Esophagus muscularis mucosa (tissue), 4 donors: ENCODE data around the gene ITPKB.

Experiments used
- CTCF ChIP-seq, 3 experiments: fragments of 200-600 bp in 2 of 3; fragments of 450-650 bp in 1 of 3; sonication (generic) in 2 of 3; IDR thresholded peaks; one replicate each; pipeline ENCODE4 v1.5.1; 2017 to 2019; ENCODE audit warnings: antibody characterized with exemption in 3 of 3, mild to moderate bottlenecking in 2 of 3, moderate library complexity in 1 of 3
- EP300 ChIP-seq: sonication (generic); formaldehyde crosslinking; IDR thresholded peaks from one replicate; pipeline ENCODE4 v1.6.1; 2017; ENCODE audit warnings: antibody characterized with exemption
- POLR2A ChIP-seq: fragments of 450-650 bp; IDR thresholded peaks from one replicate; pipeline ENCODE4 v1.6.1; 2017; ENCODE audit warnings: antibody characterized with exemption, moderate library complexity, mild to moderate bottlenecking, low read depth
- POLR2AphosphoS5 ChIP-seq, 2 donors: sonication (generic); formaldehyde crosslinking; IDR thresholded peaks; one replicate each; pipeline ENCODE4 v1.6.1; 2017; ENCODE audit warnings: antibody characterized with exemption in 2 of 2

GRCh38 chr1:226643177-226643576 lies 95.9 kb downstream of the ITPKB start:
- TF ChIP-seq CTCF (IDR thresholded peaks at IDR 0.05) (no peak), POLR2A (no peak), EP300 (no peak), POLR2AphosphoS5 (IDR thresholded peaks at IDR 0.05) (peak; percentile 50 to 61)
